Naive thymus-derived CD8-positive, alpha-beta T cell (primary cell): Measurements from ENCODE around the gene MRPL24. TPM values are rescaled to one million over a fixed set of nuclear protein-coding genes. Genes with fewer than 3 reads are reported as not detected.
A peak's percentile ranks its signal among the peaks of the same experiment; 100 is the strongest.

Experiments used
- ATAC-seq, 2 donors: fragments of 150-1000 bp; cut with Tn5 transposase in 1 of 2; sonication (Bioruptor Pico), chemical (Tn5 transposase) in 1 of 2; 1 replicate in 1 of 2; 2 replicates in 1 of 2; pipeline ENCODE4 v1.10.0; 2021; ENCODE audit warnings: mild to moderate bottlenecking in 2 of 2, moderate library complexity in 2 of 2
- POLR2A ChIA-PET: fragments of 350-600 bp; sonication (Branson Sonifier 250); formaldehyde crosslinking; loops from one replicate; lab custom pipeline; 2021; ENCODE audit warnings: antibody characterized with exemption; lab: Charles Lee
- DNase-seq, 10 donors: peaks; one replicate each; pipeline versions ENCODE4 v3.0.0 to v3.0.0-alpha.2; 2020 to 2022
- H3K27ac Mint-ChIP-seq, 10 donors: one replicate each; pipeline ENCODE4 v1.8.0; 2020 to 2022; ENCODE audit warnings: mild to moderate bottlenecking in 10 of 10, mixed read lengths in 10 of 10, moderate library complexity in 4 of 10, inconsistent platforms in 1 of 10
- H3K27me3 Mint-ChIP-seq, 5 donors: one replicate each; pipeline ENCODE4 v1.8.0; 2021 to 2022; ENCODE audit warnings: mixed read lengths in 5 of 5
- H3K36me3 Mint-ChIP-seq, 3 donors: one replicate each; pipeline ENCODE4 v1.8.0; 2020 to 2022; ENCODE audit warnings: mixed read lengths in 3 of 3, mild to moderate bottlenecking in 2 of 3, inconsistent platforms in 1 of 3
- H3K4me1 Mint-ChIP-seq, 4 donors: one replicate each; pipeline ENCODE4 v1.8.0; 2021 to 2022; ENCODE audit warnings: mixed read lengths in 4 of 4
- H3K4me3 Mint-ChIP-seq, 10 donors: one replicate each; pipeline ENCODE4 v1.8.0; 2020 to 2022; ENCODE audit warnings: mild to moderate bottlenecking in 10 of 10, mixed read lengths in 10 of 10, moderate library complexity in 6 of 10, inconsistent platforms in 1 of 10
- H3K9me3 Mint-ChIP-seq, 9 donors: one replicate each; pipeline ENCODE4 v1.8.0; 2020 to 2022; ENCODE audit warnings: mixed read lengths in 9 of 9, mild to moderate bottlenecking in 3 of 9, inconsistent platforms in 1 of 9, moderate library complexity in 1 of 9
- polyA plus RNA-seq, 3 donors: library from polyadenylated mRNA; unstranded; fragments of 300-500 nt; fragmentation: Illumina TruSeq; gene quantifications; one replicate each; pipeline ENCODE4 v1.2.3, GENCODE V29; 2021
- total RNA-seq, 8 experiments: library from RNA in 2 of 8; stranded (reverse) in 2 of 8; gene quantifications; one replicate each; pipeline ENCODE4 v1.2.3 and lab custom pipeline; 2021 to 2026

MRPL24 gene
- total and polyA plus RNA-seq, 5 experiments from 2014 or later, result 49.7 to 109 (median 98.6) TPM

DNA sequence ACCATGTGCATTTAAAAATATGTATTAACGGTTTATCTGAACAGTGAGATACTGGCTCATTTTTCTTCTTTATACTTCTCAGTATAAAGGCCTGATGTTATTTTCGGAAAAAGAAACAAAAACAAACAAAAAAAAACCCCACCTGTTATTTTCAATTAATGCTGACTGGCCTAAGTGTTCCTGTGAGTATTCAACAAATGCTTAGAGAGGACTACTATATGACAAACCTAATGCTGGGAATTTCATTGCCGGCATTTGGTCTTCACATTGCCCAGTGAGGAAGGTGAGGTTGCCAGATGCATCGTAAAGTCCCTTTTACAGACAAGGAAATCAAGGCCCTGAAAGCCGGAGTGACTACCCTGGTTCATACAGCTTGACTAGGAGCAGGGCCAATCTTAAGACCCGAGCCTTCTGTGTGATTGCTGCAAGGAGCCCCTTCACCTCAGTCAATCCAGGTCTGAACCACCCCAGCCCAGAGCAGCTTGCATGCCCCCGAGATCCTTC lies 599 bp downstream of the MRPL24 start:
- peak overlapping the region; percentile 94 to 99 (median 98) for H3K27ac Mint-ChIP-seq
- POLR2A ChIA-PET, result interaction anchor here (0.6 to 4.4 kb wide), 12 partner anchors 11 to 239 kb away, joined by 3 to 104 read pairs (median 5); partner anchors contain the start of genes HDGF, ISG20L2, METTL25B and PRCC
- H3K9me3 Mint-ChIP-seq, result peaks cover 0 to 2% (median 0%) of the 10 kb centered on the region in 9 donors
- H3K27me3 Mint-ChIP-seq, result no peaks in the 10 kb centered on the region
- ATAC-seq, result no peak
- H3K4me3 Mint-ChIP-seq, result peak overlapping the region; percentile 92 to 99 (median 96)
- H3K4me1 Mint-ChIP-seq, result peaks cover 15 to 41% (median 38%) of the 10 kb centered on the region in 4 donors
- H3K36me3 Mint-ChIP-seq, result peaks cover 0 to 37% (median 4%) of the 10 kb centered on the region in 3 donors
- no peak for DNase-seq

DNA sequence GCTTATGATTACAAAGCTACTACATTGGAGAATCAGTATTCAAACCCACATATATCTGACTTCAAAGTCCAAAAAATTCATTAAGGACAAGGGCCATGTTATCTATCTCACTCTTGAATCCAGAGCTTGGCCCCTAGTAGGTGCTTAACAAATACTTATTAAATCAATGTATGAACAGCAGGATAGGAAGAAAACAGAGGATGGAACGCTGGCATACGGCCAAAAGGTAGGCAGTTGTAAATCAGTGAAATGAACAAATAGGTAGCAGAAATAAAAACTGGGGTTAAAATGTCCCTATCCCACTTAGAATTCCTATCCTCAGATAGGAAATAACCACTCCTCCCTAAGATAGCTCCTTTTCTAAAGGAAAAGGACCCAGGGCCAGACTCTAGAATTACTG lies 2.0 kb downstream of the MRPL24 start:
- peaks cover 0 to 2% (median 0%) of the 10 kb centered on the region in 9 donors for H3K9me3 Mint-ChIP-seq
- peaks cover 0 to 31% (median 2%) of the 10 kb centered on the region in 3 donors for H3K36me3 Mint-ChIP-seq
- no peaks in the 10 kb centered on the region for H3K27me3 Mint-ChIP-seq
- no peak for DNase-seq
- H3K4me3 Mint-ChIP-seq, result peak overlapping the region in 7 of 10 donors; percentile 2 to 73 (median 41)
- POLR2A ChIA-PET, result interaction anchor here (0.6 to 4.4 kb wide), 3 partner anchors 12 to 28 kb away, joined by 3 to 104 read pairs (median 4); partner anchors contain the start of genes HDGF and PRCC
- no peak for ATAC-seq
- peaks cover 13 to 34% (median 33%) of the 10 kb centered on the region in 4 donors for H3K4me1 Mint-ChIP-seq
- H3K27ac Mint-ChIP-seq, result peak overlapping the region in 9 of 10 donors; percentile 9 to 79 (median 72)

DNA sequence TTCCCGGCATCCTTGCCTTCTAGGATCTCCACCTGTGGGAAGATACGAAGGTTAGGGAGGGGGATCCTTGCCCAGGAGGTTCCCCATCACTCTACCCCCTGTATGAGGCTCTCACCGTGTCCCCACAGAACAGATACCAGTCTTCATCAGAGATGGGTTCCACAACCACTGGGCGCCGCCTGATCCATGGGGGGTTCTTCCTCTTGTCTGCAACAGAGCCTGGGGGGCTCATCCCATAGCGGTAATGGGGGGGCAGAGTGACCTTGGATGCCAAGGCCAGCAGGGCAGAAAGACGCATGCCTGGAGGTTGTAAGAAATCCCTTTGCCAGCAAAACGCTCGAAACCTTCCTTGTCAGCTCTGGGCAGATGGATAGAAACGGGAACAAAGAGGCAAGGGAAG lies 2.5 kb downstream of the MRPL24 start:
- ATAC-seq (no peak), DNase-seq (no peak)
- peaks cover 13 to 34% (median 33%) of the 10 kb centered on the region in 4 donors for H3K4me1 Mint-ChIP-seq
- peak overlapping the region in 7 of 10 donors; percentile 40 to 80 (median 78) for H3K27ac Mint-ChIP-seq
- POLR2A ChIA-PET, result interaction anchor here (0.7 to 4.4 kb wide), 2 partner anchors 13 to 29 kb away, joined by 4 to 104 read pairs; partner anchors contain the start of genes HDGF and PRCC
- peak overlapping the region in 2 of 10 donors; percentile 10 to 51 for H3K4me3 Mint-ChIP-seq
- peaks cover 0 to 2% (median 0%) of the 10 kb centered on the region in 9 donors for H3K9me3 Mint-ChIP-seq
- peaks cover 0 to 30% (median 2%) of the 10 kb centered on the region in 3 donors for H3K36me3 Mint-ChIP-seq
- no peaks in the 10 kb centered on the region for H3K27me3 Mint-ChIP-seq

DNA sequence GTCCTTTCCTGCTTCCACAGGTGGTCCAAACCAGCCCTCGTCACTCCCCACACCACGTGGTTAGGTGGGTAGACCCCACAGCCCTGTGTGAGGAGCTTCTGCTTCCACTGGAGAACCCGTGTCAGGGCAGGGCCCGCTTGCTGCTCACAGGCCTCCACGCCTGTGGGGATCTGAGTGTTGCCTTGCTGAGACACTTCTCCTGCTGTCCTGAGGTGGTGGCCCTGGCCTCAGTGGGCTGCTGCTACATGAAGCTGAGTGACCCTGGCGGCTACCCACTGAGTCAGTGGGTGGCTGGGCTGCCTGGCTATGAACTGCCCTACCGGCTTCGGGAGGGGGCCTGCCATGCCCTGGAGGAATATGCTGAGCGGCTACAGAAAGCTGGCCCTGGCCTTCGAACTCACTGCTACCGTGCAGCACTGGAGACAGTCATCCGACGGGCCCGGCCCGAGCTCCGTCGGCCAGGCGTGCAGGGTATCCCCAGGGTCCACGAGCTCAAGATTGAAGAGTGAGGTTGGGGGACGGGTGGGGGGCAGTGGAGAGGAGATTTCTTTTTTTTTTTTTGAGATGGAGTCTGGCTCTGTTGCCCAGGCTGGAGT lies 6.8 kb downstream of the MRPL24 start:
- Mint-ChIP-seq H3K4me3 (no peak overlapping the region), H3K9me3 (no peaks in the 10 kb centered on the region), H3K4me1 (peaks cover 12 to 22% (median 14%) of the 10 kb centered on the region in 4 donors), H3K27ac (no peak overlapping the region), H3K36me3 (peaks cover 0 to 30% (median 0%) of the 10 kb centered on the region in 3 donors), H3K27me3 (no peaks in the 10 kb centered on the region)
- no peak for DNase-seq
- no peak for ATAC-seq
- POLR2A ChIA-PET, result interaction anchor here (0.7 to 0.9 kb wide), 3 partner anchors 17 to 53 kb away, joined by 3 to 4 read pairs (median 3); partner anchors contain the start of gene PRCC

DNA sequence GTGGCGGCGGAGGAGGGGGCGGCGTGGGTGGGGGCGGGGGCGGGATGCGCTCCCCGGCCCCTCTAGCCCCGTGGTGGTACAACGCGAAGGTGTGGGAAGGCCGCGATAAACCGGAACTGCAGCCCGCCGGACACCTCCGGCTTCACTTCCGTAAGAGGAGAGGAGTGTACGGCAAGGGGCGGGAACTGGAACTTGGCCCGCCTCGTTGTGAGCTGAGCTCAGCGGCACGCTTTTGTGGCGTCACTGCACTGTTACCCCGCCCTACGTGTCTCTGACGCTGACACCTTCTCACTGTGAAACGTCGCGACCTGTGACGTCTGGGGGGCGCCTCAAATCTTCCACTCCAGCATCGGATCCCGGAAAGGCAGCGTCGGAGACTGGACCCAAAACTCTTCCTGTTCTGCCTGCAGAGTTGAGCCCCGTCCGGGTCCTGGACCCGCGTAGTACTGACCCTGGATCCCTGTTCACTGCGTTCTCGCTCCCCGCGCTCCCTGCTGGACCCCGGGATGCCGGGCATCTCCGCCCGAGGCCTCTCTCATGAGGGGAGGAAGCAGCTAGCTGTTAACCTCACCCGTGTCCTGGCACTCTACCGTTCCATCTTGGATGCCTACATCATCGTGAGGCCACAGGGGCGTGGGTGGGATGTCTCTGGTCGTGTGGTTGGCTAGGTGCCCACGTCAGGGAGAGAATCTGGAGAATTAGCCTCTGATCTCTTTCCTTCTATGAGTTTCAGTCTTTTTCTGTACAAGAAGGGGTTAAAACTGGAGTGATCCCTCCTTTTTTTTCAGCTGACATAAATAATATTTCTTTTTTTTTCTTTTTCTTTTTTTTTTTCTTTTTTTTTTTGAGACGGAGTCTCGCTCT lies 12.1 kb downstream of the MRPL24 start, which contains the start of gene ISG20L2:
TSS of gene ISG20L2 (minus strand) at position 168 of the 864 bp plus-strand sequence. CDS start 1,114 bp downstream, outside the sequence.
- peak; percentile 87 to 92 for ATAC-seq

DNA sequence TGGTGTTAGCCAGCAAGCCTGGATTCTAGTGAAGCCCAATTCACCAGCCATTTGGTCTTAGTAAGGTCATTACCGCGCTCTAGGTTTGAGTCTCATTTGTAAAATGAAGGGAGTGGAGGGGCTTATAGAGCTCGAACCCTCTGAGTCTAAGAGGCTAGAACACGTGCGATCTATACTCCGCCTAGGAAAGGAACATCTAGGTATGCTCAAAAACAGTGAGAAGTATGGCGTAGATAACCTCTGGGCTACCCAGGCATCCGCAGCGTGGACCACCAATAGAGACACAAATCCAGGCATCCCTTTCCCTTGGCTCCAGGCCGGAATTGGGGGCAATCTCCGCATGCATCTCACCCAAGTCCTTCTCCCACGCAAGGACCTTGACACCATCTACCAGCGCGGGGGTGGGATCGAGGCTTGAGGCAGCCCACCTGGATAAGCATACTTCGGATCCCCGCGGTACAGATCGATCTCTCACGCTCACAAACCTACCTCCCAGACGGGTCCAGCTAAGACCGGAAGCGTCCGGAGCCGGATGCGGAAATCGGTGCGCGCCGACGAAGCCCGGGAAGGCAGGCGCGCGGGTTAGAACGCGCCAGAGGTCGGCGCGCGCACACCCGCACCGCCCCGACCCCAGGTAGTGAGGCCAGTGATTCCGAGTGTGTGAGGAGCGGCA lies 12.8 kb downstream of the MRPL24 start, which contains the start of gene METTL25B:
TSS of gene METTL25B (plus strand) at position 544 of the 673 bp plus-strand sequence. CDS start 636 bp downstream, outside the sequence.
- ATAC-seq, result peak; percentile 65 to 71
- Mint-ChIP-seq H3K9me3 (no peaks in the 10 kb centered on the region), H3K27me3 (no peaks in the 10 kb centered on the region), H3K36me3 (peaks cover 6 to 25% (median 11%) of the 10 kb centered on the region in 3 donors), H3K4me3 (no peak within 1 kb of the TSS), H3K27ac (peak within 1 kb of the TSS in 5 of 10 donors; percentile 95 to 99 (median 98)), H3K4me1 (peaks cover 12 to 33% (median 26%) of the 10 kb centered on the region in 4 donors)
- POLR2A ChIA-PET, result interaction anchor here (0.7 to 5.9 kb wide), 20 partner anchors 9 to 515 kb away, joined by 3 to 52 read pairs (median 5); partner anchors contain the start of genes CRABP2, HDGF, MEF2D and MRPL24
- DNase-seq, result peak in 5 of 10 donors; percentile 56 to 82 (median 65)

More for the DNA sequence above, 12.1 kb downstream of the MRPL24 start, which contains the start of gene ISG20L2:
- peaks cover 12 to 26% (median 19%) of the 10 kb centered on the region in 4 donors for H3K4me1 Mint-ChIP-seq
- POLR2A ChIA-PET, result interaction anchor here (0.7 to 5.9 kb wide), 14 partner anchors 9 to 516 kb away, joined by 3 to 52 read pairs (median 8); partner anchors contain the start of genes CRABP2, HDGF, MEF2D and MRPL24
- H3K4me3 Mint-ChIP-seq, result no peak within 1 kb of the TSS
- peaks cover under 1 to 23% (median 4%) of the 10 kb centered on the region in 3 donors for H3K36me3 Mint-ChIP-seq
- H3K9me3 Mint-ChIP-seq, result no peaks in the 10 kb centered on the region
- H3K27me3 Mint-ChIP-seq, result no peaks in the 10 kb centered on the region
- peak within 1 kb of the TSS in 5 of 10 donors; percentile 95 to 99 (median 98) for H3K27ac Mint-ChIP-seq
- DNase-seq, result peak; percentile 86 to 98 (median 95)

DNA sequence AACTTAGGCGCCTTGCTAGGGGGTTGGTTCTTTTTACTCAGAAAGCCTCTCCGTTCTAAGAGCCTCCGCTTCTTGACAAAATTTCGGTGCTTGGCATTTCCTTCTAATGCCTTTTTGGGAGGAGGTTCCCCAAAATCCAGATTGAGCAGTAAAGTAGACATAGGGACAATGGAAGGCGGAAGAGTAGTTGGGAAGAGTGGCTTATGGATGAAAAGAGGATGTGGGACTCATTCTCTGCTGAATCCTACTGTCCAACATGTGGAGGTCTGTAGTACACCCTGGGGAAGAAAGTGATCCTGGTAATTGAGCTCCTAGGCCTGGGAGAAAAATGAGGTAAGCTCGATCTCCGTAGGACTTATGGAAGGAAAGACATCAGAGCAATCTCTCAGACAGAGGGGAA lies 13.4 kb downstream of the MRPL24 start:
- Mint-ChIP-seq H3K27me3 (no peaks in the 10 kb centered on the region), H3K36me3 (peaks cover 6 to 27% (median 11%) of the 10 kb centered on the region in 3 donors), H3K4me1 (peaks cover 12 to 33% (median 24%) of the 10 kb centered on the region in 4 donors), H3K27ac (peak overlapping the region in 5 of 10 donors; percentile 95 to 99 (median 98)), H3K4me3 (no peak overlapping the region), H3K9me3 (no peaks in the 10 kb centered on the region)
- DNase-seq (no peak), ATAC-seq (no peak)
- POLR2A ChIA-PET, result interaction anchor here (1.0 to 5.9 kb wide), 15 partner anchors 9 to 226 kb away, joined by 3 to 52 read pairs (median 9); partner anchors contain the start of genes CRABP2, HDGF, MEF2D and MRPL24

DNA sequence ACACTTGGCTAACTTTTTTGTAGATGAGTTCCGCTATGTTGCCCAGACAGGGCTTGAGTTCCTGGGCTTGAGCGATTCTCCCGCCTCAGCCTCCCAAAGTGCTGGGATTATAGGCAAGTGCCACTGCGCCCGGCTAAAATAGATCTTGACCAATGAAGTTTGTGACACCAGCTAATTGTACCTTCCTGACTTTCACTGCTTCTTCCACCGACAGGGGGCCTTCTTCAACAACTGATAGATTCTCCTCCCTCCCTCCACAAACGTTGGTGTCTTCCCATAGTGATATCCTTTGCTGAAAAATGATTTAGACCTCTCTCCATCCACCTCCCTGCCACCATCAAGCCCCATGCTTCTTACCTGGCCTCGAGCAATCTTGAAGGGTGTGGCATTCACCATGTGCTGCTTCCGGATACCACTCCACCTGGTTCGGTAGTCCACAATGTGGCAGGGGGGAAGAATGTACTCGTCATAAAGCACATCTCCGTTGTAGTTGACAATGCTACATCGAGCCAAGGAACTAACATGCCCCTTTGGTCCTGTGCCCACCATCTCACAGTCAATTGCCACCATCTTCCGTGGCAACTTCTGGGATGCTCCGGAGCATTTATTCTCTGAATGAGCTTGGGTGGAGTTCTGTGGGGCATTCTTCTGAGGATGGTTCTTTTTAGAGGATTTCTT lies 14.2 kb downstream of the MRPL24 start:
- Mint-ChIP-seq H3K27me3 (no peaks in the 10 kb centered on the region), H3K4me3 (no peak overlapping the region), H3K27ac (no peak overlapping the region), H3K4me1 (peaks cover 14 to 33% (median 24%) of the 10 kb centered on the region in 4 donors), H3K36me3 (peaks cover 6 to 33% (median 11%) of the 10 kb centered on the region in 3 donors), H3K9me3 (no peaks in the 10 kb centered on the region)
- ATAC-seq (no peak), DNase-seq (peak in 5 of 10 donors; percentile 14 to 56 (median 46))
- POLR2A ChIA-PET, result interaction anchor here (0.7 to 5.9 kb wide), 10 partner anchors 10 to 149 kb away, joined by 3 to 48 read pairs (median 9); partner anchors contain the start of genes CRABP2, HDGF, MRPL24 and PRCC

DNA sequence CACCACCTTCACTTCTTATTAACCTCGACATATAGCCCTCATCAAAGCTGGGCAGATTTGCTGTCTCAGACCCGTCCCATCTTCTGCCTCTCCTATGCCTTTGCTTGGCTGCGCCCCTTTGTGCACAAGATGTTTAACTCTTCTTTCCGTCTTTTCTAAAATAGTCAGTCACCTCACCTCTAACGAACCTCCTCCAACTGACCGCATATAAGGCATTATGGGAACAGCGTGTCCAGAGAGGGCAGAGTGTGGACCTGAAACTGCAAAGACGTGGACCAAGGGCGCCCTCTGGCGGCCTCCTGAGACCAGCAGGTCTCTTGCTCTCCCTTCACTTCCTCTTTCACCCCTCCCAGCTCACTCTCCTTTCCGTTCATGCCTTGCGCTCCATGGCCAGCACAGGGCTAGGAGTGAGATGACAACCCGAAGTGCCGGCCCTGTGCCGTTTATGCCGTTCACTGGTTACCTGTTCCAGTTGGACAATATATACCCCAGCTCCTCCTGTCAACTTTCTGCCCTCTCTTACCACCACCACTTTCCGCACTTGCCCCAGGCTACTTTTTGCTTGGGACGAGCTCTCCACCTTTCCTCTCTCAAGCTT lies 15.1 kb downstream of the MRPL24 start:
- peak; percentile 56 to 88 (median 78) for DNase-seq
- no peaks in the 10 kb centered on the region for H3K27me3 Mint-ChIP-seq
- POLR2A ChIA-PET, result interaction anchor here (0.5 to 5.9 kb wide), 8 partner anchors 15 to 149 kb away, joined by 3 to 48 read pairs (median 18); partner anchors contain the start of genes CRABP2, HDGF, MRPL24 and PRCC

DNA sequence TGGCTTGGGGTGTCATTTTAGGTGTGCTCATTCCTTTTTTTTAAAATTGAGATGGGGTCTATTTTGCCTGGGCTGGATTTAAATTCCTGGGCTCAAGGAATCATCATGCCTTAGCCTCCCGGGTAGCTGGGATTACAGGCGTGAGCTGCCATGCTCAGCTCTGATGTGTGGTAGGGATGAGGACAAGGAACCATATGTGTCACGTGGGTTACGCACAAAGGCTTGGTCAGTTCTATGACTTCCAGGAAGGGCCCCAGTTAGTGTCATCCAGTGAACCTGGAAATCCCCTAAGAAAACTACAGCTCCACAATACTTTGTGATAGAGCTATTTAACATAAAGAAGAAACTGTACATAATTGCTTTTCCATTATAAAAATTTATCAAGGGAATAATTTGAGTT lies 19.4 kb downstream of the MRPL24 start:
- H3K36me3 Mint-ChIP-seq, result peaks cover 6 to 58% (median 17%) of the 10 kb centered on the region in 3 donors
- peaks cover 7 to 20% (median 14%) of the 10 kb centered on the region in 4 donors for H3K4me1 Mint-ChIP-seq
- no peak overlapping the region for H3K27ac Mint-ChIP-seq
- no peak overlapping the region for H3K4me3 Mint-ChIP-seq
- DNase-seq (no peak), ATAC-seq (no peak)
- POLR2A ChIA-PET, result interaction anchor here (1.1 kb wide), 1 partner anchor 10 kb away, joined by 3 read pairs; no protein-coding TSS in a partner anchor
- H3K9me3 Mint-ChIP-seq, result no peaks in the 10 kb centered on the region
- no peaks in the 10 kb centered on the region for H3K27me3 Mint-ChIP-seq

More for the DNA sequence above, 15.1 kb downstream of the MRPL24 start:
- Mint-ChIP-seq H3K9me3 (no peaks in the 10 kb centered on the region), H3K4me3 (no peak overlapping the region), H3K36me3 (peaks cover 6 to 40% (median 11%) of the 10 kb centered on the region in 3 donors), H3K4me1 (peaks cover 14 to 33% (median 24%) of the 10 kb centered on the region in 4 donors), H3K27ac (no peak overlapping the region)
- ATAC-seq, result peak in 1 of 2 donors; percentile 27
